IPS-20b (cell line): ENCODE results near the gene APBA2.
A peak's percentile ranks its signal among the peaks of the same experiment; 100 is the strongest.

Experiments
- H3K27ac ChIP-seq: one replicate; pipeline ENCODE4 v1.5.1; 2013; ENCODE audit warnings: low read length
- H3K27me3 ChIP-seq: 2 replicates; pipeline ENCODE4 v1.6.1; 2013; ENCODE audit warnings: mild to moderate bottlenecking, low read length, inconsistent platforms; ENCODE audit not compliant: insufficient read depth
- H3K36me3 ChIP-seq: 2 replicates; pipeline ENCODE4 v1.6.1; 2013; ENCODE audit warnings: low read depth, mild to moderate bottlenecking, inconsistent platforms, low read length, moderate library complexity; ENCODE audit not compliant: insufficient read depth
- H3K4me1 ChIP-seq: 2 replicates; pipeline ENCODE4 v1.6.1; 2013; ENCODE audit warnings: mild to moderate bottlenecking, control low read depth, inconsistent platforms, low read length, moderate library complexity; ENCODE audit not compliant: insufficient read depth
- H3K4me3 ChIP-seq: 2 replicates; pipeline ENCODE4 v1.5.1; 2013; ENCODE audit warnings: mild to moderate bottlenecking, low read length, inconsistent platforms
- H3K9ac ChIP-seq: 2 replicates; pipeline ENCODE4 v1.6.1; 2013; ENCODE audit warnings: low read depth, mild to moderate bottlenecking, inconsistent platforms, low read length, moderate library complexity
- H3K9me3 ChIP-seq: 2 replicates; pipeline ENCODE4 v1.6.1; 2013; ENCODE audit warnings: mild to moderate bottlenecking, low read depth, low read length, inconsistent platforms; ENCODE audit not compliant: insufficient read depth

Gene APBA2

GRCh38 chr15:28993051-28993719 lies 107.4 kb downstream of the APBA2 start:
- peaks cover 9% of the 10 kb centered on the region for H3K4me1 ChIP-seq
- H3K9me3 ChIP-seq = no peaks in the 10 kb centered on the region
- no peaks in the 10 kb centered on the region for H3K36me3 ChIP-seq
- no peaks in the 10 kb centered on the region for H3K27me3 ChIP-seq
- H3K4me3 ChIP-seq = no peak overlapping the region
- no peak overlapping the region for H3K27ac ChIP-seq
- H3K9ac ChIP-seq = no peak overlapping the region

DNA sequence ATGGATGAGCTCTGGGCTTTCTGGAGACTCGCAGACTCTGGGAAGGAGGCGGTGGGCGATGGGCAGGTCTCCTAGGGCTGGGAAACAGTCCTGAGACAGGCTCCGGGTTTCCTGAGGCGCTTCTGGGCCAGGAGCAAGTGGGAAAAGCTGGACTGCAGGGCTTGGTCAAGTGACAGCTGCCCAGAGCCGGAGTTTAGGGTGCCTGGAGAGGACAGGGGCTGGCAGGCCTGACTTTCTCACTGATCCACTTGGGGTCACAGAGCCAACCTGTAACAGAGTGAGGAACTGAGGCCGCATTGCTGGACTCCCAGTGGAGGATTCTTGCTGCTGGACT lies 107.9 kb downstream of the APBA2 start:
- no peaks in the 10 kb centered on the region for H3K9me3 ChIP-seq
- peaks cover 9% of the 10 kb centered on the region for H3K4me1 ChIP-seq
- no peaks in the 10 kb centered on the region for H3K27me3 ChIP-seq
- no peak overlapping the region for H3K27ac ChIP-seq
- no peak overlapping the region for H3K4me3 ChIP-seq
- H3K9ac ChIP-seq = no peak overlapping the region
- H3K36me3 ChIP-seq = no peaks in the 10 kb centered on the region

DNA sequence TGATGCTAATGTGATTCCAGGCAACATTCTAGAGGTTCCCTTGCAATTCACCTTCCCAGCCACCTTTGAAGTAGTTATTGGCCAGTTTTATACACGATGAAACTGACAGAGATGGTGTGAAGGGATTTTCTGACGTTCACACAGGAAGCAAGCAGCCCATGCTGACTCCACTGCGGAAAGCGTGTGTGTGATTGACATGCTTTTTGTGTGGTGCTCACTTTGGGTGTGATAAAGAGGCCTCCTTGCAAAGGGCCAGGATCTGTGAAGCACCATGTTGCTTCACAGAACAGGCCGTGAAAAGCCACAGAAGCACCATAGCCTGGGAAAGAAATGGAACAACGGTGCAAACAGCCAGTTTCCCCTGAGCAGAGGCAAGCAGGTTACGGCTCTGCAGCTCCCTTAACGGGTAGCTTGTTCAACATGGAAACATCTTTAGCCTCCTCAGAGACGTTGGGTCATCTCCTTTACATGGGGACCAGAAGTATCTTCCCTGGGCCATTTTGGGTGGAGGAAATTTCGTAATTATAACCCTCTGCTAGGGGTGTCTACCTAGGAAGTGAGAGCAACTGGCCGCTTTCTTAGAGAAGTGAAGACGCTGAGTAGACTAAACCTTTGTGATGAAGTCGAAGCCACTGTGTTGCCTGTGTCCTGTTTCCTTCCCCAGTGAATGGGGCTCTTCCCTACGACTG lies 108.5 kb downstream of the APBA2 start:
- no peak overlapping the region for H3K4me3 ChIP-seq
- peaks cover 9% of the 10 kb centered on the region for H3K4me1 ChIP-seq
- no peaks in the 10 kb centered on the region for H3K9me3 ChIP-seq
- H3K27me3 ChIP-seq = no peaks in the 10 kb centered on the region
- H3K9ac ChIP-seq = no peak overlapping the region
- no peak overlapping the region for H3K27ac ChIP-seq
- H3K36me3 ChIP-seq = no peaks in the 10 kb centered on the region

DNA sequence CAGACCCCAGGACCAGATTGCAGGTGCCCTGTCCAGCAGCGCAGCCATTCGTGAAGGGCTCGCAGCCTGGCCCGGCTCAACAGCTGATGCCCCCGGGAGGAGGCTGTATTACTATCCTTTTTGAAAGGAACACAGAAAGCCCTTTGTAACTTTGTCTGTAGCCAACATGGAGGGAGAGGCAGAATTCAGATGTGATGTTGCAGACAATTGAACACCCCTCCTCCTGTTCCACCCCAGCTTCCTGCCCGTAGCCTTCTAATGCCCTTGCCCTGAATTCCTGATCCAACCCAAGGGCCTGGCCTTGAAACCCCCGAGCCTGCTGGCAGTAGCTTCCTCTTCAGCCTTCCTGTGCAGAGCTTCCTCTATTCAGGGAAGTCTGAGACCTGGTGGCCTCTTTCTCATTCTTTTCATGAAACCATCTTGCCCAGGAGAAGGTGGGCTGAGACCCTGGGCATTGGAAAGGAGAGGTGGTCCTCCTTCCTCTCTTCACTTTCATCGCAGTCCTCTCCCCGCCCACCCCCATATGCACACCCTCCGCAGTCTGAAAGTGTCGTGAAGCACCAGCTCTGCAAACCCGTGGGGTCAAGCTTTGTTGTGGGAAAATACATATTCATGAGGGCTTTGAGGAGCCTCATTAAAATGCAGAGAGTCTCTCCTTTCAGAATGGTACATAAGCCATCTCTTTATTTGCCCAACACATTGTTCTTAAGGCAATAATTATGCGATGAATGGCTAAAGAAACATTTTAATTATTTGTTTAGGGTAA lies 109.2 kb downstream of the APBA2 start:
- Histone ChIP-seq H3K4me1 (peaks cover 9% of the 10 kb centered on the region), H3K27ac (no peak overlapping the region), H3K36me3 (no peaks in the 10 kb centered on the region), H3K27me3 (no peaks in the 10 kb centered on the region), H3K9ac (no peak overlapping the region), H3K9me3 (no peaks in the 10 kb centered on the region), H3K4me3 (0 out of 2 replicates have a peak overlapping the region, but pooled peaks have one; percentile 9)

DNA sequence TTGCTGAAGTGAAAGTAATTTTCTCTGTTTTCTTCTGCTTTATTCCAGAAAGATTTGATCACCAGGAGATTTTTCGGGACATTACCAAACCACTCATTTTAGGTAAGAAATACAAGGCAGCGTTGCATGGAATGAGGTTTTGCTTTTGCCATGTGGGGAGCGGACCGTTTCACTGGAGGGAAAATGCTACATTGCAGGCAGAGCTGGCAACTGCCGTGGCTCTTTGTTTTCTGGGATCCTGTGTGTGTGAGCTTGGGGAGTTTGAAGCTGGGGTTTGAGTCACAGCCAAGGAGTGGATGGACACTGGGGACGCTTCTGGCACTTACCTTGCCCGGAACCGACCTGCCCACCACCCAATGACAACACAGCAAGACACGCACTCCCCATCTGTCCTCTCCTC lies 109.9 kb downstream of the APBA2 start:
- no peak overlapping the region for H3K4me3 ChIP-seq
- no peaks in the 10 kb centered on the region for H3K27me3 ChIP-seq
- peaks cover 9% of the 10 kb centered on the region for H3K4me1 ChIP-seq
- H3K9ac ChIP-seq = no peak overlapping the region
- no peaks in the 10 kb centered on the region for H3K9me3 ChIP-seq
- H3K36me3 ChIP-seq = no peaks in the 10 kb centered on the region
- H3K27ac ChIP-seq = no peak overlapping the region

DNA sequence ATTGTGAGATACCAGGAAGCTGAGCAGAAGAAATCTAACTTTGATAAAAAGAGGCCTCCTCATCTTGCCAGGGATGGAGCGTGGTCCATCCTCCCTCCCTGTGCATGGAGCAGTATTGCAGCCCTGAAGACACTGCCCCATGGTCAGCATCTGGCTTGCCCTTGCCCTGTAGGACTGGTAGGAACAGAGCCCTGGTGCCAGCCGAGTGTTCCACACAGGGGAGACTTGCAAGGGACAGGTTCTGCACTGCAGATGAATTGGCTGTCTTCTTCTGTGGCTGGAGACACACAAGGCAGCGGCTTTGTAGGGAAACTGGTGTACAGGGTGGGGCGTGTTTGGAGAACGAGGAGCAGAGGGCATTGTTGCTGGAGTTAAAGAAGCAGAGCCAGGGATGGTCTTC lies 110.5 kb downstream of the APBA2 start:
- Histone ChIP-seq H3K36me3 (no peaks in the 10 kb centered on the region), H3K27ac (no peak overlapping the region), H3K27me3 (no peaks in the 10 kb centered on the region), H3K9me3 (no peaks in the 10 kb centered on the region), H3K4me3 (no peak overlapping the region), H3K9ac (no peak overlapping the region), H3K4me1 (peaks cover 9% of the 10 kb centered on the region)

DNA sequence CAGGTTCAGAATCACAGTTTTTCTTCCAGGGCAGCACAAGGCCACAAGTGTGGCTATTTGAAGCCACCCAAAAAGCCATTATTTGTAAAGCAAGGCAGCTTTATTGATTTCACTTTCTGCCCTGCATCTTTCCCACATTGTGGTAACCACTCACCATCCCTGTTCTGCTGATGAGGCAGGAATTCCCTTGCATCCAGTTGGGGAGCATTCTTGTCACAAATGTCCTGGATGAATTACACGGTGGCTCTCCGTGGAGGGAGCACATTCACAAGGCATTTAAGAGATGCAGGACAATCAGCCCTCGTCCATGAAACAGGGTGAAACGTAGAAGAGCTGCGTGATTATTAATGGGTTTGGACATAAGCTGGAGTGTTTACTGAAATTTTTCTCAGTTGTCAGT lies 111.2 kb downstream of the APBA2 start:
- Histone ChIP-seq H3K36me3 (no peaks in the 10 kb centered on the region), H3K4me3 (no peak overlapping the region), H3K9ac (no peak overlapping the region), H3K9me3 (no peaks in the 10 kb centered on the region), H3K4me1 (peaks cover 9% of the 10 kb centered on the region), H3K27ac (no peak overlapping the region), H3K27me3 (no peaks in the 10 kb centered on the region)

DNA sequence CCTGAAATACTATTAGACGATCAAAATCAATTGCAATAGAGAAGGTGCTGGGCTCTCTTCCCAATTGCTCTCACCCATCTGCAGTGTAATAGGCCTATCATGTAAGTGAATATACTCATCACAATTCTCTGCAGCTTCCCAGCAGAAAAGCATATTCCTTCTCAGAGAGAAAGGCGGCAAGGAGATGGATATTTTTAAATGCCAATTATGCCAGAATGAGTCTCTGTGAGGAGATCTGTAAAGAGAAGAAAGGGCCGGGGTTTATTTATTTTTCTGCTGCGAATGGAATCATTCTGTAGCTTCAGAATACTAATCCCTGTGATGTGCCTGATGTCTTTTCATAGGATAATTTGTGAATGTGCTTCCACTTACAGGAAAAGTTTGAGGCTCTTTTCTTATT lies 112.0 kb downstream of the APBA2 start:
- Histone ChIP-seq H3K27ac (no peak overlapping the region), H3K9me3 (no peaks in the 10 kb centered on the region), H3K27me3 (no peaks in the 10 kb centered on the region), H3K9ac (no peak overlapping the region), H3K36me3 (no peaks in the 10 kb centered on the region), H3K4me1 (peaks cover 9% of the 10 kb centered on the region), H3K4me3 (no peak overlapping the region)

DNA sequence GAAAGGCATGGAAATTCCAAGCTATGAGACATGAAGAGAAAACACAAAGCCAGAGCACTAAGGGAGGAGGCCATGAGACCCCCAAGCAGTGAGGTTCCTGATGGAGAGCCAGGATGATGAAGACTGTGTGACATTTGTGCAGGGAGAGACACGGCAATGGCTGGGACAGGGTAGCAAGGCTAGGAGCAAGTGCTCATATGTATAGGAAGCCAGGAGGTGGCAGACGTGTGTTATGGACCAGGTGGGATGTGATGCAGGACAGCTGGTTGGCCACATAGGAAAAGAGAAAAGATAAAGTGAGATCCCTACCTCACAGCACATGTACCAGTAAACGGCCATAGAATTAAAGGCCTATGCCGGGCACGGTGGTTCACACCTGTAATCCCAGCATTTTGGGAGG lies 112.7 kb downstream of the APBA2 start:
- H3K36me3 ChIP-seq = no peaks in the 10 kb centered on the region
- H3K4me3 ChIP-seq = no peak overlapping the region
- peaks cover 9% of the 10 kb centered on the region for H3K4me1 ChIP-seq
- no peak overlapping the region for H3K9ac ChIP-seq
- H3K27me3 ChIP-seq = no peaks in the 10 kb centered on the region
- no peak overlapping the region for H3K27ac ChIP-seq
- H3K9me3 ChIP-seq = no peaks in the 10 kb centered on the region

GRCh38 chr15:29003191-29003839 lies 117.5 kb downstream of the APBA2 start:
- H3K36me3 ChIP-seq = no peaks in the 10 kb centered on the region
- H3K9ac ChIP-seq = no peak overlapping the region
- no peaks in the 10 kb centered on the region for H3K4me1 ChIP-seq
- no peaks in the 10 kb centered on the region for H3K9me3 ChIP-seq
- H3K4me3 ChIP-seq = no peak overlapping the region
- H3K27me3 ChIP-seq = no peaks in the 10 kb centered on the region
- H3K27ac ChIP-seq = no peak overlapping the region

GRCh38 chr15:29003840-29004233 lies 118.1 kb downstream of the APBA2 start:
- Histone ChIP-seq H3K4me3 (no peak overlapping the region), H3K4me1 (no peaks in the 10 kb centered on the region; the same call in 1 of the 2 replicates), H3K9ac (no peak overlapping the region), H3K36me3 (no peaks in the 10 kb centered on the region), H3K27me3 (no peaks in the 10 kb centered on the region), H3K9me3 (no peaks in the 10 kb centered on the region), H3K27ac (no peak overlapping the region)
